HG03442 (cell line): ENCODE data around the gene USP20.

ENCODE experiments used
- ATAC-seq: cut with Tn5 transposase; IDR thresholded peaks from one replicate; pipeline ENCODE4 v1.9.1; 2021; ENCODE audit warnings: mild to moderate bottlenecking, moderate library complexity; ENCODE audit not compliant: unreplicated experiment

The USP20 gene

GRCh38 chr9:129914051-129914450 lies 78.8 kb downstream of the USP20 start:
- ATAC-seq: no peak

GRCh38 chr9:129916707-129917106 lies 81.4 kb downstream of the USP20 start:
- ATAC-seq: no peak

GRCh38 chr9:129918296-129918950 lies 83.2 kb downstream of the USP20 start:
- no peak for ATAC-seq

GRCh38 chr9:129919277-129919676 lies 84.0 kb downstream of the USP20 start:
- no peak for ATAC-seq

GRCh38 chr9:129919841-129920240 lies 84.6 kb downstream of the USP20 start:
- no peak for ATAC-seq

GRCh38 chr9:129921905-129922304 lies 86.6 kb downstream of the USP20 start:
- no peak for ATAC-seq

- ATAC-seq: no peak
Measured at GRCh38 chr9:129923589-129923988, 88.3 kb downstream of the USP20 start.

GRCh38 chr9:129929496-129930125 lies 94.4 kb downstream of the USP20 start:
- ATAC-seq: no peak

- ATAC-seq: no peak
Measured at GRCh38 chr9:129930743-129931142, 95.5 kb downstream of the USP20 start.
